NCI-H82 treated with DMSO at 0.1 percent for 48 hours (cell line): ENCODE measurements around the gene SETD4.
"Not testable (repeated sequence)": the region's sequence is repeated elsewhere in the genome, so short reads cannot be mapped to it uniquely, and the experiment has no call there.

Source experiments
- DNase-seq: peaks from one replicate; lab custom pipeline; 2025; ENCODE audit not compliant: unreplicated experiment; lab: John Stamatoyannopoulos, UW

SETD4 gene, protein sequence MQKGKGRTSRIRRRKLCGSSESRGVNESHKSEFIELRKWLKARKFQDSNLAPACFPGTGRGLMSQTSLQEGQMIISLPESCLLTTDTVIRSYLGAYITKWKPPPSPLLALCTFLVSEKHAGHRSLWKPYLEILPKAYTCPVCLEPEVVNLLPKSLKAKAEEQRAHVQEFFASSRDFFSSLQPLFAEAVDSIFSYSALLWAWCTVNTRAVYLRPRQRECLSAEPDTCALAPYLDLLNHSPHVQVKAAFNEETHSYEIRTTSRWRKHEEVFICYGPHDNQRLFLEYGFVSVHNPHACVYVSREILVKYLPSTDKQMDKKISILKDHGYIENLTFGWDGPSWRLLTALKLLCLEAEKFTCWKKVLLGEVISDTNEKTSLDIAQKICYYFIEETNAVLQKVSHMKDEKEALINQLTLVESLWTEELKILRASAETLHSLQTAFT

DNA sequence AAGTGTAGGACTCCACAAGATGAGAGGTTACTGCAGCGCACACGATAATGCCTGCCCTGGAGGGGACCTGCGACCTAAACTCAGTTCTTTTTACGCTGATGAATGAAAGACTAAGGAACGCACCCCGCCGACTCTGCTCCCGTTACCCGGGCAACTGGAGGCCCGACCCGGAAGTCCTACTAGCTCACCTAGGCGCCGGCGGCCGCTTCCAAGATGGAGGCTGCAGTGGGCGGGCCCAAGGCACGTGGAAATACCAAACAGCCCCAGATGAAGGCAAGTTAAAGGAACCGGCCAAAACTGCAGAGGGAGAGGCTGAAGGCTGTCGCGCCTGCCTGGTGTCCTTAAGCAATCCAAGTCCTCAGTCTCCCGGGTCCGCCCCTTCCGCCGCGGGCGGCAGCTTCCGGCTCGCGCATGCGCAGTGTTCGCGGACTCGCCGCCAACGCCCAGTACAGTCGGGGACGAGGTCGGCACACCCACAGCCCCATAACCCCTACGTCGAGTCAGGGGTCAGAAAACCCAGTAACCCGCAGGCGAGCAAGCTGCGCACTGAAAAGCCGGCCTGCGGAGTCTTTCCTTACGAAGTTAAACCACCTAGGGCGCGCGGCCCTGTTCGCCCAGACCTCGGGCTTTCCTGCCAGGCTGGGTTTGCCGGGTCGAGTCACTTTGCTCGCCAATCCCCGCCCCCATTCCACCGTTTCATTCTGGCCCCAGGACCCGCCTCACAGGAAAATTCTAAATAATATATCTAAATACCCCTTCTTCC lies at the start of gene SETD4:
Gene SETD4 (minus strand): TSS at position 368 of the 763 bp plus-strand sequence. CDS start 1,638 bp downstream, outside the sequence.
- DNase-seq = peak; percentile 71

DNA sequence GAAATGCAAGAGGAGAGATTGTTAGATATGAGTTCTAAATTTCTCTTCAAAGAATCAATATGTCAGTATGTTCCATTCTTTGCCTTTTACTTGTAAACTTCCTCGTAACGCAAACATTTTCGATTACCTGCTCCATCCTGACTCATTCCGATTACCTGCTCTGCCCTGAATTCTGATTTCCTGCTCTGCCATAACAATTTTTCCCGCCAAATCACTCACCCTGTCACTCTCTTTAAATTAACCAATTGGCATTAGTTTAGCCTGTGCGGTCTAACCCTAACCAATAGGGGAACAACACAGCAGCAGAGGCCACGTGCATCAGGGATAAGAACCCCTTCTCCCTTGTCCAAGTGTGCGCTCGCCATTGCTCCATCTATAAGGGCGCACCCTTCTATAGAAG lies 49.5 kb upstream of the SETD4 start:
- DNase-seq = no peak

DNA sequence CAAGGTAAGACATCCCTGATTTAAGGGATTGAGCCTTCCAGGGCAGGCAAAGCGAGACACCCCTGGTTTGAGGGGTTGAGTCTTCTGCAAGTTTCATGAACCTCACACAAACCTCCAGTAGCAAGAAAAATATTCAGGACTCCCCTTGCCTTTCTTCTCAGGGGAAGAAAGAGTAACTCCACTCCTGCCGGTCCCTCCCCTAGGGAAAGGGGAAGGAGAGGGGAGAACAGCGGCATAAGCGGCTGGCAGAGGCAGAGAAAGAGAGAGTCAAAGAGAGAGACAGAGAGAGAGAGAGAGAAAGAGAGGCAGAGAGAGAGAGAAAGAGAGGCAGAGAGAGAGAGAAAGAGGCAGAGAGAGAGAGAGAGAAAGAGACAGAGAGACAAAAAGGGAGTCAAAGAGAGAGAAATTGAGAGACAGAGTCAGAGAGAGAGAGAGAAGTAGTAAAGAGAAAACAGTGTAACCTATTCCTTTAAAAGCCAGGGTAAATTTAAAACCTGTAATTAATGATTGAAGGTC lies 45.1 kb upstream of the SETD4 start:
- DNase-seq = no peak

DNA sequence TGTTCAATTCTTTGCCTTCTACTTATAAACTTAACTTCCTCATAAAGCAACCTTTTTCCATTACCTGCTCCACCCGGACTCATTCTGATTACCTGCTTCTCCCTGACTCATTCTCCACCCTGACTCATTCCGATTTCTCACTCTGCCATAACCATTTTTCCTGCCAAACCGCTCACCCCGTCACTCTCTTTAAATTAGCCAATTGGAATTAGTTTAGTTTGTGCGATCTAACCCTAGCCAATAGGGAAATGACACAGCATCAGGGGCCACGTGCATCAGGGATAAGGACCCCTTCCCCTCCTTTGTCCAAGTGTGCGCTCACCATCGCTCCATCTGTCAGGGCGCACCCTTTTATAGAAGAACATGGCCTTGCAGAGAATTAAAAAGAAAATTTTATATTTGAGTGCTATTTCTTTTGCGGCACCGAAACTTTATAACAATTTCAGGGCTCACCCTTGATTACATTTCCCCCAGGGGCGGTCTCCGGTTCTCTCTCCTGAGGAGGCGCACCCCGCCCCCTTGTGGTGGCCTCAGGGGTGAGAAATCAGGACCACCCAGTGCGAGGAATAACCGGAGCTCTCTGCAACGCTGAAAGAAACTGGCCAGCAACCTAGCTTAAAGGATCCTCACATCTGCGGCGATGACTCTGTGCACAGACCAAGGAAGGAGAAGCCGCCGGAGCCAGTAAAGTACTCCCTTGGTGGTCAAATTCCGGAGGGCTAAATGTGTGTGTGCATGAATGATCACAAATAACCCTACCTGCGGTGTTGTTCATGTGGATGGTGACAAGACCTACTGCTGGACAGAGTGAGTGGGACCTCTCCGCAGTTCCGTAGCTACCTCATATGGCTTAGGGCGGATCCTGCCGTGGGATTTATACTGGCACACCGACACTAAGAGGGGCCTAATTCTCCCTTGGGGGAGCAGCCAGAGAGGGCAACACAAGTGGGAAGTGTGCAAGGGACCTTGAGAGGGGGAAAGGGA lies 44.3 kb upstream of the SETD4 start:
- DNase-seq = no peak

DNA sequence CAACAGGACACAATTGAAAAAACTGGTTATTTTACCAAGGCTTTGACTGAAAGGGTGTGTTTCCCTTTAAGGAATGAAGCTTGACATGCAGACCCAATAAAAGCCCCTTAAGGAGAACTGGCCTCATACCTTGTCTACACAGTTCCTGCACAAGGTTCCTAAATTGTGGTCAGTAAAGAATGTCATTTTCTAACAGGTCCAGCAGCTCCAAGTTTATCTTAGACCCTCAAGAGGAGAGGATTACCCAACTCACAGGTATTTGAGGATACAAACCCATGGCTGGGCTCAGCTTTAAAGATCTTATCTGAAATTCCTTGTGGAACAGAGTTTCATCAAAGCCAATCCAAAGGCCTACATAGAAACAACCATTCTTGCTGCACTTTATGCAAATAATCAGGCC lies 43.1 kb upstream of the SETD4 start:
- no peak for DNase-seq

DNA sequence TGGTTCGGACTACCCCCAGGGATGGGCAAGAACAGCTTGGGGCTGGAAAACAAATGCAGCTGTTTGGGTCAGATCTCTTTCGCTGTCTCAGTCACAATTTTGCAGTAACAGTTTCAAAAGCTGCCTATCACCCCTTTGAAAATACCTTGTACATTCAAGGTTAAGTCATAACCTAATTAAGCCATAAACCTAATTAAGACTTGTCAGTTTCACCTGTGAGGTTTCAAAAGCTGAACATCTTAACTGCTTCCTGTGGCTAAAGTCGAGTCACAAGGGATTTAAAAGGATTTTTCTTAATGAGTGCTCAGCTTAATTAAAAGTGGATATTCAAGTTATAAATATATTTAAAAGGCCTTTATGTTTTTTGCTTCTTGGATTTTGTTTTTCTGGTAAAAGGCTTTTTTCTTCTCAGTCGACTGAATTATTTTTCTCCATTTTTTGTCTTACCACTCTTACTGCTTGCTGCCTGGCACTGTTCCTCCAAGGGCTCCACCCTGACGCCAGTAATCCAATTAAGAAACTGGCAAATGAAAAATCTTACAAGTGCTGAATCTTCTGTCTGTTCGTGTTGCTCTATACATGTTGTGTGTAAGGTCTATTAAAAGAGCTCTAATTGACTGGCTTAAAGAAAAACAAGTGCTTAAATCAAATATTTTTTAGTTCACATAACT lies 40.8 kb upstream of the SETD4 start:
- DNase-seq = peak; percentile 94

DNA sequence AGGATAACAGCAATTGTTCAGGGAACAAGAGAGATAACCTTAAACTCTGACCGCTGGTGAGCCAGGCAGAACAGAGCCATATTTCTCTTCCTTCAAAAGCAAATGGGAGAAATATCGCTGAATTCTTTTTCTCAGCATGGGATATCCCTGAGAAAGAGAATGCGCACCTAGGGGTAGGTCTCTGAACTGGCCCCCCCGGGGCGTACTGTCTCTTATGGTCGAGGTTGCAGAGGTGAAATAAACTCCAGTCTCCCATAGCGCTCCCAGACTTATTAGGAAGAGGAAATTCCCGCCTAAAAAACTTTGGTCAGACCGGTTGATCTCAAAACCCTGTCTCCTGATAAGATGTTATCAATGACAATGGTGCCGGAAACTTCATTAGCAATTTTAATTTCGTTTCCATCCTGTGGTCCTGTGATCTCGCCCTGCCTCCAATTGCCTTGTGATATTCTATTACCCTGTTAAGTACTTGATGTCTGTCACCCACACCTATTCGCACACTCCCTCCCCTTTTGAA lies 39.4 kb upstream of the SETD4 start:
- not testable (repeated sequence) for DNase-seq

DNA sequence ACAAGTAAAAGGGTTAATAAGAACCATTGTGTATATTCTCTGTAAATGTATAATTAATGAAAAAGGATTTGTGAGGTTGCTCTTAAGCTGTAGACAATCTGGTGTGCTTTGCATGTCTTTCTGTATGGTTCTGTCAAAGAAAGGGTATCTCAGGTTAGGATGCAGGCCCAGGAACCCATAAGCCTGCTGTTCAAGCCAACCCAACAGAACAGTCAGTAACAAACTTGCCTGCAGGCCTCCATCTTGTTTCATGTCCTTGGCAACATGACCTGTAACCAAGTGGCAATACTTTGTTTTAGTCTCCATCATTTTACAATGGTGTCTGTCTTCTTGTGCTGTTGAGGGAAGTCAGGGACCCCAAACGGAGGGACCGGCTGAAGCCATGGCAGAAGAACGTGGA lies 38.7 kb upstream of the SETD4 start:
- peak; percentile 61 for DNase-seq

DNA sequence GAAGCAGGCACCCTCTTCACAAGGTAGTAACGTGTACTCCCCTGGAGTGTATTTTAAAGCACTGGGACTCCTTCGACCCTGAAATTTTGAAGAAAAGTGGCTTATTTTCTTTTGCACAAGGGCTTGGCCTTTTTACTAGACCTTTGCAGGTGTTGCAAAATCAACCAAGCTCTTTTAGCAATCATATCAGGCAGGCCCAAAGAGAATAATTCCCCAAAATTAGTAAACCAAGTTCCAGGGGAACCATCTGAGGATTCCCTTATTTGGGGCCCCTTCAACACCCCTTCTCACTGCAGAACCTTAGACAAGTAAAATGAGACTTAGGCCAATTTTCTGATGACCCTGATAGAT lies 37.8 kb upstream of the SETD4 start:
- DNase-seq = no peak

DNA sequence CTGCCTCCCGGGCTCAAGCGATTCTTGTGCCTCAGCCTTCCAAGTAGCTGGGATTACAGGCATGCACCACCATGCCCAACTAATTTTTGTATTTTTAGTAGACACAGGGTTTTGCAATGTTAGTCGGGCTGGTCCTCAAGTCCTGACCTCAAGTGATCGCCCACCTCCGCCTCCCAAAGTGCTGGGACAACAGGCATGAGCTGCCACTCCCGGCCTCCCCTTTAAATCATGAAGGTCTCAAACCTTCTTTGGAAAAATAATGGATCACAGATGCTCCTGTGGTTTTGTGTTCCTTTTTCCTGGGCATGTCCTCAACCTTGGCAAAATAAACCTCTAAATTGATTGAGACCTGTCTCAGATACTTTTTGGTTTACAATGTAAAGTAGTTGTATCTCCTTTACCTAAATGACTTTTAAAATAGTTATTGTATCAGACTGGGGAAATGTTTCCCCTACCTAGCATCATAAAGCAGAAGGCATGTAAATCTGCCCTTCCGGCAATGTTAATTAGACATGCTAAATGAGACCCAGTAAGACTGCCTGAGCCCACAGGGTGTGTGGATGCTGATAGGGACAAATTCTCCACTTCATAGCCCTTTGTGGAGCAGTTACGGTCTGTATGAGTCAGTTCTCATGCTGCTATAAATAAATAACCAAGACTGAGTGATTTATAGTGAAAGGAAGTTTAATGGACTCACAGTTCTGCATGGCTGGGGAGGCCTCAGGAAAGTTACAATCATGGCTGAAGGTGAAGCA lies 37.3 kb upstream of the SETD4 start:
- DNase-seq = no peak

DNA sequence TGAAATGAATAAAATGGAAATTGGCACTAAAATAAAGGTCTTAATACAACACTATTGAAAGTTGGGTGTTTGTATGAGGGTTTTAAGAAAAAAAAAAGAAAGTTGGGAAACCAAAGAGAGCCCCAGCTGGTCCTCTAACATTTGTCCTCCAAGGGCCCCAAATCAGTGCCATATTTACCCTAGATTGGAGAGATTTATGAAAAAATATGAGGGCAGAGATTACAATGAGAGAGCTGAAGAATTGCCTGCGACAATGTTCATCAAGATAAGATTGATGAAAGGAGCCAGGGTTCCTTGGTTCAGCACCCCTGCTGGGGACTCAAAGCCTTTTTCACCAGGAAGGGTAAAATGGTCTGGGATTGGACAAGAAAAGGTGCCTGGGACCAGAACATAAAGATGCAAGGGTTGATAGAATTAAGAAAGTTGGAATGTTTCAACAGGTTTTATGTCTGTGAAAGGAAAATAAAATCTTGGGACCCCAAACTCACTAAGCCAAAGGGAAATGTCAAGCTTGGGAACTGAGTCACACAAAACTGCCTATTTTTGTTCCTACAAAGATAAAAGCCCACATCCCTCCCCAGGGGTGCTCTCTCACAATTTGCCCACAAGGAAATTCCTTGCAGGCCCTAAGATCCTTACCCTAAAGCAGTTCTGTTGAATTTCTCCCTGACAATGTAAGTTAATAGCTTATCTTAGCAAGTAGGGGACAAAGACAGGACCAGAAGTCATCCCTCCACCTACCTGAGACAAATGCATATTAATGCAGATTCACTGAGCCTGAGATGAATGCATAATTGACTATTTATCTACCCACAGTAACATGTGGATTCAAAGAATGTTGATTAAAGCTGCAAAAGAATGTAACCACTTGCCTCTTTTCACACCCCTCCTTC lies 36.3 kb upstream of the SETD4 start:
- no peak for DNase-seq

DNA sequence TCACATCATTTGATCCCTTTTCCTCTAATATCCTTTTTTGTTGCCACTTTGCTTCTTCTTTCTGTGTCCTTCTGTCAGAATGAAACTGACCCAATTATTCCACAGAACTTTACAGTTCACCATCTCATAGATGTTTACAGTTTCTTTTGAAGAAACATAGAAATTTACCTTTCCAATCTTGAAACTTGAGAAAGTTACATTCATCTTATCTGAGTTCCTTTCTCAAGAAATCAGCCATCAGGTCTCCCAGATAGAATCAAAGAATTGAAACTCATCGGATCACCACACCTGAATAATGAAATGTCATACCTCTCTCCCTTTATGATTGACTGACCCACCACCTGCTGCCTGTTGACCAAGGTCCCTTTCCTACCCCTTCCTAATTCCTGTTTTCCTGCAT lies 33.2 kb upstream of the SETD4 start:
- no peak for DNase-seq

DNA sequence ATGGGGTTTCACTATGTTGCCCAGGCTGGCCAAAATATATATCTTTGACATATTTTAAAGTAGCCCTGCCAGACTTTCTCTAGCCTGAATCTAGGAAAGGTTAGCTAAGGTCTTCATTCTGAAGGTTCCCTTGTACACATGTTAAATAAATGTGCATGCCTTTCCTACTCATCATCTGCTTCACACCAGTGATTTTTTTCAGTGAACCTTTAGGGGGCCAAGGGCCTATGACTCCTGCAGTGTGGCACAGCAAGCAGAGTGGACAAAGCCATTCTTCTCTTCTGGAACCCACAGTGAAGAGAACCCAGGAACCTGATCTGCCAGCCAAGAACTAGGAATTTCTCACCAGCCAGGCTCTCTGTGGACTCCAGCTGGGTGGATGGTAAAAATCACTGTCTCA lies 32.4 kb upstream of the SETD4 start:
- no peak for DNase-seq

DNA sequence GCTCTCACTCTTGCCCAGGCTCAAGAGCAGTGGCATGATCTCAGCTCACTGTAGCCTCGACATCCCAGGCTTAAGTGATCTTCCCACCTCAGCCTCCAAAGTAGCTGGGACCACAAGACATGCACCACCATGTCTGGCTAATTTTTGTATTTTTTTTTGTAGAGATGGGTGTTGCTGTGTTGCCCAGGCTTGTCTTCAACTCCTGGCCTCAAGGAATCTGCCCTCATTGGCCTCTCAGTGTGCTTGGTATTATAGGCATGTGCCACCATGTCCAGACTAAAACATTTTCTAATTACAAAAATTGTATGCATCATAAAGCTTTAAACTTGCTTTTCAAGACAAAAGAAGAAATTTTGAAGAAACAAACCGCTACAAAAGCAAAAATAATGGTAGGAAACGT lies 29.6 kb upstream of the SETD4 start:
- no peak for DNase-seq

DNA sequence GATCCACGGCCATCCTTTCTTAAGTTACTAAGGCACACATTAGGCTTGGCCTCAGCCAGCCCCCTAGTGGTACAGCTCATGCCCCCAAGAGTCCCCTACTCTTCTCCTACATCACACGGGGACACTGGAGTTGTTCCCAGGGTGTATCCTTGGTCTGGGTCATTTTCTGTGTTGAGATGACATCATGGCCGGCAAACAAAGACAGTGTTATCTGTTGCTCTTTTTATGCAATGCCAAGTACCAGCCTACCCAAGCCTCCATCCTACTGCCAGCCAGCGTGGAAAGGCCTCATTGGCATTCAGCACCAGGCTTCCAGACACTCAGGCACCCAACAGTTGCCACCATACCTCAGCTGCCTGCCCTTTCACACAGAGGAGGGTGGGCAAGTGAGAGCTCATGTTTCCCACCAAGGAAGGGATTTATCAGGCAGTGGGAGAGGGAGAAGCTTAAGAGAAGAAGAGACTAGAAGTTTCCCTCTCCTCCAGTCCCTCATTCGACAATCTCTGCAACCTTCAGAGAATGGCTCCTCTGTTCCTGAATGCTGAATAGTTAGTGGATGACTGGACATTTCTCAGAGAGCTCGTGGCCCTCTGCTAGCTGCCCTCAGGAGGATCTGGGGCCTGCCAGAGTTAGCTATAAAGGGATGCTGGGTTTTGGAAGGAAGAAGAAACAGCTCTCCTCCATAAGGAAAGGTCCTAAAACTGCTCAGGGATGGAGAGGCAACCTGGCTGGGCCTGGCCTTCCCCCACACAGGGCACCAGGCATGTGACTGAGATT lies 27.2 kb upstream of the SETD4 start:
- no peak for DNase-seq

DNA sequence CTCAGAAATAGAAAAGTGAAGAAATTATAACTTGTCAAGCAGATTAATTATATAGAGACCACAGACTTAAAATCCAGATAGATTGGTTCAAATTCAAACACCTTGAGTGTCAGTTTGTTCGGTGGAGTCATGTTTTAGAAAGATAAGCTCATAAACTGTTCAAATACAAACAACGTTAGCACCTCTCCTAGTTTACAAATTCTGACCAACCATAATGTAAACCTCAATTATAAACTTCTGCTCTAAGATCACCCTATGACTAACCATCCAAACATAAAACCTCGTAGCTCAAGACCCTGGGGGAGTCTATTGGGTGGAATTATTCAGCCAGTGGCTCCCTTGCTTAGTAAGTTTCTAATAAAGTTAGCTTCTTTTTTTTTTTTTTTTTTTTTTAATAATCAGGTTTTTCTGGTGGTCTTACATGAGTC lies 21.9 kb upstream of the SETD4 start:
- DNase-seq = no peak

DNA sequence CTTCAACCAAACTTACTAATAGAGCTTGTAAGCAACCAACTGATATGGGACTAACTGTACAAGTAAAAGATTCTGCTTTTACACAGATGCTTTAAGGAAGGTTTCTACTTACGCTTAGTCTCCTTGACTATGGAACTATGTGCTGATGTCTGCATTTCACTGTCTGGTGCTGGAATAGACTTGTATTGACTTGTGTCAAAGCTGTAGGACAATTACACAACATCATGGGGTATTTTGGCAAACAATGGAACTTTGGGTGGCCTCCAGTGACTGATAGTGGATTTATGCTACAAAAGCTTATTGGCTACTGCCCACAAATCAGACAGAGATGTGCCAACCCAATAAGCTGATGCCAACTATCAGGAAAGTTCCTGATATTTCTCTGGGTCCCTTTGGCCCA lies 20.1 kb upstream of the SETD4 start:
- no peak for DNase-seq

DNA sequence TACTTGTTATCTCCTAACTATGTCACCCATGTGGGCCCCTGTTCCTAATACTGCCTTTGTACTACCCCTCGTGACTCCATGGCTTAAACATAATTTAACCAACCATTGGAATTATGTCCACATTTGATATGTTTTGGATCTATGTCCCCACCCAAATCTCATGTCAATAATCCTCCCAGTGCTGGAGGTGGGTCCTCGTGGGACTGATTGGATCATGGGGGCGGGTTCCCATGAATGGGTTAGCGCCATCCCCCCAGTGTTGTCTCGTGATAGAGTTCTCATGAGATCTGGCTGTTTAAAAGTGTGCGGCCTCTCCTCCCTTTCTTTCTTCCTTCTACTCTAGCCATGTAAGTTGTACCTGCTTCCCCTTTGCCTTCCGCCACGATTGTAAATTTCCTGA lies 19.3 kb upstream of the SETD4 start:
- no peak for DNase-seq
